GM19463 (cell line): ENCODE measurements around the gene COMMD3.

ENCODE experiments used
- ATAC-seq: cut with Tn5 transposase; IDR thresholded peaks from one replicate; pipeline ENCODE4 v1.9.1; 2021; ENCODE audit warnings: mild to moderate bottlenecking, moderate library complexity; ENCODE audit not compliant: unreplicated experiment

The COMMD3 gene

DNA sequence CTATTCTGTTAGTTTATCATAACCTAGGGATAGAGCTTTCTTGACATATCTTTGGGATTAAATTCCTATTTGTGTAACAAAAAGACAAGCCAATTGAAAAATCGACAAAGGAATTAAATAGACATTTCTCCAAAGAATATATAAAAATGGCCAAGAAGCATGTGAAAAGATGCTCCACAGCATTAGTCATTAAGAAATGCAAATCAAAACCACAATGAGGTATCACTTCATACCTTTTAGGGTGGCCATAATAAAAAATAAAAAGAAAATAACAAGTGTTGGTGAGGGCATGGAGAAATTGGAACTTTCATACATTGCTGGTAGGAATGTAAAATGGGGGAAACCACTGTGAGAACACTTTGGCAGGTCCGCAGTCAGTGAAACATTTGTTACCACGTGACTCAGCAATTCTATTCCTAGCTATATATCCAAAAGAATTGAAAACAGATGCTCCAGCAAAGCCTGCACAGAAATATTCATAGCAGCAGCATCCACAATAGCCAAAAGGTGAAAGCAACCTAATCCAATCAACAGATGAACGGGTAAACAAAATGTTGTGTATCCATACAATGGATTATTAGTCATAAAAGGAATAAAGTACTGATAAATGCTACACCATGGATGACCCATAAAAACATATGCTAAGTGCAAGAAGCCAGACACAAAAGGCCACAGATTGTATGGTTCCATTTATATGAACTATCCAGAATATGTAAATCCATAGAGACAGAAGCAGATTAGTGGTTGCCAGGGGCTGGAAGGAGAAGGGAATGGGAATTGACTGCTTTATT lies 49.7 kb downstream of the COMMD3 start:
- ATAC-seq = peak; percentile 23

DNA sequence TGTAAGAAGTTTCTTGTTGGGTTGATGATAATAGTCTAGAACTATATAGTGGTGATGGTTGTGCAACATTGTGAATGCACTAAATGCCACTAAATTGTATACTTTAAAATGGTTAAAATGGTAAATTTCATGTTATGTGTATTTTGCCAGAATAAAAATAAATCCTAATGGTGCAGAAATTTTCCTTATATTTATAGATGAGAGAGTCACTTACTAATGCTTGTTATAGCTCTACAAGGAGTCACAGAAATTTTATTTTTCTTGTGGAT lies 50.2 kb downstream of the COMMD3 start:
- ATAC-seq = no peak

DNA sequence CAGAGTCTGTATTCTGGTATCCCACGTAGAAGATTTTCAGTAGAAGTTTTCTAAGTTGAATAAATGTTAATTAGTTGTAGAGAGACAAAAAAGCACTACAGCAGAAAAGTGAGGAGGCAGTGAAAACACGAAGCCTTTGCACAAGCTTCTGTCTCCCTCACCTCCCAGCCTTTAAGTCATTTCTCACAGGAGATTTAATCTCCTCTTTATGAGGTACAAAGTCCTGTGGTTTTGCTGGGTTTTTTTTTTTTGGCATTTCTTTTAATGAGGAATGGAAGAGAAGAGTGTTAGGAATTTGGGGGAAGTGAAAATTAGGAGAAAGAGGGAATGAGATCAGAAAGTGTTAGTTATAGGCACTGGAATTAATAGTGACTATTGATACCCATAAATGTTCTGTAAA lies 50.6 kb downstream of the COMMD3 start:
- ATAC-seq = no peak

DNA sequence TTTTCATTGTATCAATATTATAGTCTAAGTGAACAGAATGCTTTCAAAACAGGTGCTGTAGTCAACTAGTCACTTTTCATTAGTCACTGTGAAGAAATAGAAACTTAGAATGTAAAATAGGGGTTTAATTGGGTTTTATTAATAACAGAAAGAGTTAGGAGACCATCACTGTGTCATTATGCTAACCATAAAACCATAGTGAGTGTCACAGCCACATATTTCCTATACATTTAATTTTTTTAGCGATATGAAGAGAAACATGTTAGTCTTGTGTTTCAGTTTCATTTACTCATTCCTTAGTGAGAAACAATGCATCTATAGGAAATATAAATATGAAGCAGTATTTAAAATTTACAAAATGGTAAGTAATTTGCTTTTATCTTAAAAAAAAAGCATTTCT lies 51.3 kb downstream of the COMMD3 start:
- no peak for ATAC-seq

DNA sequence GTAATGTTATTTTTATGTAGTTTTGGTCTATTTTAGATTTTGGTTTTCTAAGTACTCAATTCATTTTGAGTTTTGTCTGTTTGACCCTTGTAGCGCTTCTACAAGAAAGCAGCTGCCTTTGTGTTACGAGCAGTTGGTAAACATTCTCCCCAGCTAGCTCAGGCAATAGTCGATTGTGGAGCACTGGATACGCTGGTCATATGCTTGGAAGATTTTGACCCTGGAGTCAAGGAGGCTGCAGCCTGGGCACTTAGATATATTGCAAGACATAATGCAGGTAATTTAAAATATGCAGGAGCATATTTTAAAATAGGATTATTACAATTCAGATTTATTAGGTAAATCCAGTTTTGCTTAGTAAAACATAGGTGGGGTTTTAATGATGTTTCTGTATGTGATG lies 52.2 kb downstream of the COMMD3 start:
- ATAC-seq = no peak

DNA sequence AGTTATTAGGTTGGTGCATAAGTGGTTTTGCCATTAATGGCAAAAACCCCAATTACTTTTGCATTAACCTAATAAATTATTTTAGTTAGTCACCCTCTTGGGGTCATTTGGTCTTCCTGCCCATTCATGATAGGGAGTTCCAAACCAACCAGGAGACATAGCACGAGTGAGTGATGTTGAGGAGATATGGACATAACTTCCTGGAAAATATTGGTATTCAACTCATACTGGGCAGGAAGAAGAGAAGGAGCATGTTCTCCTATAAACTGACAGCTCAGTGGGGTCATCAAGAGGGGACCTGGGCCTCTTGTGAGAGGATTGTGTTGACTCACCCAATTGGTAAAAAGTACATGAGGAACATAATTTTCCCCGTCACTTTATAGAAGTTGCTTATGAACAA lies 52.8 kb downstream of the COMMD3 start:
- ATAC-seq = no peak

DNA sequence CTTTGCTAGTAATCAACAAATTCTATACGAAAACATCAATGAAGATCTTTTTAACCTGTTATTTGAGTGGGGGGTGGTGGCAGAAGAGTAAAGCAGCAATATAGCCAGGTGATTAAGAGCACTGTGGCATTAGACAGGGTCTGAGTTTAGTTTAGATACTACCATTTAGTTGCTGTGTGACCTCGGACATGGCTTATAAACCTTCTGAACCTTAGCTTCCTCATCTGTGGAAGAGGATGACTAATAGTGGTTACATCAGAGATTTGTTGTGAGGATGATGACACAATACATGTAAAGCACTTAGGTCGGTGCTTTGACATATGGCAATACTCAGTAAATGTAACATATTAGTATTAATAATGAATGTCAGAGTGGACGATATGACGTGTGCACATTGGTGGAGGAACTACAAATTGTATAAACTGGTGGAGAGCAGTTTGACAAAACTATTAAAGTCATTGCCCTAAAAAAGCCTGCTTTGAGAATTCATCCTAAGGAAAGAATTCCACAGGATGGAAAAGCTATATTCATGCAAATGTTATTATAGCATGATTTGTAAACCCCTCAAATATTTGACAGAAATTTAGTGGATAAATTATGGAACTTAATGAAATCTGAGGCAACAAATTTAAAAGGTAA lies 53.4 kb downstream of the COMMD3 start:
- peak; percentile 71 for ATAC-seq
